WTC11 (cell line): Measurements from ENCODE around the gene SLAMF1. TPM values are rescaled to one million over a fixed set of nuclear protein-coding genes. Genes with fewer than 3 reads are reported as not detected.
A peak's percentile ranks its signal among the peaks of the same experiment; 100 is the strongest.

Experiments
- ATAC-seq: fragments of 200-7000 bp; cut with Tn5 transposase; 2 replicates; pipeline ENCODE4 v1.10.0; 2021; ENCODE audit warnings: mild to moderate bottlenecking, moderate library complexity
- CTCF ChIA-PET: fragments of 300-600 bp; sonication (Branson Sonifier 250); formaldehyde crosslinking; loops from one replicate; lab custom pipeline; 2021; ENCODE audit warnings: antibody characterized with exemption; lab: Charles Lee
- POLR2A ChIA-PET: fragments of 350-600 bp; sonication (Branson Sonifier 250); formaldehyde crosslinking; loops from one replicate; lab custom pipeline; 2021; ENCODE audit warnings: antibody characterized with exemption; lab: Charles Lee
- DNase-seq: peaks from one replicate; pipeline ENCODE4 v3.0.0; 2021; ENCODE audit warnings: low spot score
- H3K27ac Mint-ChIP-seq: 2 replicates; pipeline ENCODE4 v1.8.0; 2021; ENCODE audit warnings: mixed read lengths
- H3K27me3 Mint-ChIP-seq: 2 replicates; pipeline ENCODE4 v1.8.0; 2021; ENCODE audit warnings: low read depth, mild to moderate bottlenecking, moderate library complexity, mixed read lengths
- H3K36me3 Mint-ChIP-seq: 2 replicates; pipeline ENCODE4 v1.8.0; 2021; ENCODE audit warnings: mixed read lengths
- H3K4me1 Mint-ChIP-seq: 2 replicates; pipeline ENCODE4 v1.8.0; 2022; ENCODE audit warnings: mixed read lengths
- H3K4me3 Mint-ChIP-seq: 2 replicates; pipeline ENCODE4 v1.8.0; 2021; ENCODE audit warnings: mild to moderate bottlenecking, moderate library complexity, mixed read lengths
- H3K9me3 Mint-ChIP-seq: 2 replicates; pipeline ENCODE4 v1.8.0; 2021; ENCODE audit warnings: mixed read lengths
- CREM ChIP-seq: sonication (generic); formaldehyde crosslinking; IDR thresholded peaks from 2 replicates; pipeline ENCODE4 v1.8.1; 2022; ENCODE audit warnings: mild to moderate bottlenecking, missing genetic modification reagents, moderate library complexity
- CTCF ChIP-seq: fragments of 200-600 bp; IDR thresholded peaks from 2 replicates; pipeline ENCODE4 v1.8.0; 2022; ENCODE audit warnings: antibody characterized with exemption
- E2F1 ChIP-seq: sonication (generic); formaldehyde crosslinking; IDR thresholded peaks from 2 replicates; pipeline ENCODE4 v1.8.0; 2022; ENCODE audit warnings: mild to moderate bottlenecking, missing genetic modification reagents
- ESRRA ChIP-seq: sonication (generic); formaldehyde crosslinking; IDR thresholded peaks from 2 replicates; pipeline ENCODE4 v1.8.1; 2022; ENCODE audit warnings: mild to moderate bottlenecking, missing genetic modification reagents, borderline replicate concordance
- GABPB1 ChIP-seq: sonication (generic); formaldehyde crosslinking; IDR thresholded peaks from 2 replicates; pipeline ENCODE4 v1.8.1; 2023; ENCODE audit warnings: mild to moderate bottlenecking, missing genetic modification reagents
- JAZF1 ChIP-seq: fragments of 250-450 bp; sonication (Bioruptor Pico); IDR thresholded peaks from 2 replicates; pipeline ENCODE4 v1.9.0; 2021; ENCODE audit warnings: moderate library complexity, mild to moderate bottlenecking, inconsistent platforms
- NFATC4 ChIP-seq: fragments of 250-450 bp; sonication (Bioruptor Pico); IDR thresholded peaks from 2 replicates; pipeline ENCODE4 v1.9.0; 2021; ENCODE audit warnings: mild to moderate bottlenecking
- NR1H2 ChIP-seq: sonication (generic); formaldehyde crosslinking; IDR thresholded peaks from 2 replicates; pipeline ENCODE4 v1.9.0; 2021; ENCODE audit warnings: mild to moderate bottlenecking, moderate library complexity, missing genetic modification reagents
- RELA ChIP-seq: sonication (generic); formaldehyde crosslinking; IDR thresholded peaks from 2 replicates; pipeline ENCODE4 v1.8.1; 2022; ENCODE audit warnings: missing genetic modification reagents, mild to moderate bottlenecking, borderline replicate concordance
- RORB ChIP-seq: fragments of 250-450 bp; sonication (Bioruptor Pico); IDR thresholded peaks from 2 replicates; pipeline ENCODE4 v1.9.0; 2021; ENCODE audit warnings: mild to moderate bottlenecking
- SMAD4 ChIP-seq: sonication (generic); formaldehyde crosslinking; IDR thresholded peaks from 2 replicates; pipeline ENCODE4 v1.8.0; 2022; ENCODE audit warnings: mild to moderate bottlenecking, missing genetic modification reagents
- TEAD1 ChIP-seq: sonication (generic); formaldehyde crosslinking; IDR thresholded peaks from 2 replicates; pipeline ENCODE4 v1.8.0; 2022; ENCODE audit warnings: mild to moderate bottlenecking, missing genetic modification reagents
- TEAD4 ChIP-seq: sonication (generic); formaldehyde crosslinking; IDR thresholded peaks from 2 replicates; pipeline ENCODE4 v1.8.0; 2022; ENCODE audit warnings: mild to moderate bottlenecking, missing genetic modification reagents
- TP53 ChIP-seq: sonication (generic); formaldehyde crosslinking; IDR thresholded peaks from 2 replicates; pipeline ENCODE4 v1.8.1; 2023; ENCODE audit warnings: mild to moderate bottlenecking, missing genetic modification reagents
- ZMAT4 ChIP-seq: fragments of 250-450 bp; sonication (Bioruptor Pico); IDR thresholded peaks from 2 replicates; pipeline ENCODE4 v1.9.0; 2021; ENCODE audit warnings: mild to moderate bottlenecking
- ZNF219 ChIP-seq: sonication (generic); formaldehyde crosslinking; IDR thresholded peaks from 2 replicates; pipeline ENCODE4 v1.8.0; 2023; ENCODE audit warnings: missing genetic modification reagents, mild to moderate bottlenecking, borderline replicate concordance
- ZNF263 ChIP-seq: sonication (generic); formaldehyde crosslinking; IDR thresholded peaks from 2 replicates; pipeline ENCODE4 v1.8.1; 2022; ENCODE audit warnings: low read depth, mild to moderate bottlenecking, moderate library complexity, missing genetic modification reagents
- ZNF512 ChIP-seq: sonication (generic); formaldehyde crosslinking; IDR thresholded peaks from 2 replicates; pipeline ENCODE4 v1.8.1; 2022; ENCODE audit warnings: missing genetic modification reagents, borderline replicate concordance
- ZNF671 ChIP-seq: fragments of 250-450 bp; sonication (Bioruptor Pico); IDR thresholded peaks from 2 replicates; pipeline ENCODE4 v1.8.0; 2021; ENCODE audit warnings: mild to moderate bottlenecking
- total RNA-seq: library from RNA; stranded (reverse); gene quantifications from 3 replicates; pipeline ENCODE4 v1.2.3, GENCODE V29; 2021
- TF ChIP-seq, protein P1 (sequence below): fragments of 250-450 bp; sonication (Bioruptor Pico); IDR thresholded peaks from 2 replicates; pipeline ENCODE4 v2.1.2; 2022; ENCODE audit warnings: mild to moderate bottlenecking, moderate library complexity
- TF ChIP-seq, protein P2 (sequence below): sonication (generic); formaldehyde crosslinking; IDR thresholded peaks from 2 replicates; pipeline ENCODE4 v1.8.0; 2022; ENCODE audit warnings: mild to moderate bottlenecking, missing genetic modification reagents

The SLAMF1 gene
- total RNA-seq, 1 experiment from 2014 or later: 0.15 TPM

DNA sequence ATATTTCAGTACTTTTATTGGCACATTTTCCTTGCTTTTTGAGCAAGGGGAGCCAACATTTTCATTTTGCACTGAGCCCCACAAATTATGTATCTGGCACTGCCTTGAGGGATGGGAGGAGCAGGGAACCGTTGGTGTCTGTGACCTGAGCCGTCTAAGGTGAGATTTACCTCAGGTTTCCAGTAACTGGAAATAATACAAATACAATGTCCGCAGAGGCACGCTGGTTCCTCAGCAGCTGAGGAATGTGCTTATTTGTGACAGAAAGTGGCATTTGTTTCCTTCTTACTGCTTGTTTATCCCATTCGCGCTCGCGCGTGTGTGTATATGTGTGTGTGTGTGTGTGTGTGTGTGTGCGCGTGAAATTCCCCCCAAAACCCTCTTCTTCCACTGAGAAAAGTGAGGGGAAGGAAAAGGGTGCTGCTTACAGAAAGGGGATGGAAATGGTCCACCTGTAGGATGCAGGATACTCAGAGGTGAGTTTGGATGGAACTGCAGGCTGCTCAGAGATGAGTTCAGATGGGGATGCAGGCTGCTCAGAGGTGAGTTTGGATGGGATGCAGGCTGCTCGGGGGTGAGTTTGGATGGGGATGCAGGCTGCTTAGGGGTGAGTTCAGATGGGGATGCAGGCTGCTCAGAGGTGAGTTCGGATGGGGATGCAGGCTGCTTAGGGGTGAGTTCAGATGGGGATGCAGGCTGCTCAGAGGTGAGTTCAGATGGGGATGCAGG, 30.2 kb upstream of the SLAMF1 start:
- TF ChIP-seq, protein P1, sequence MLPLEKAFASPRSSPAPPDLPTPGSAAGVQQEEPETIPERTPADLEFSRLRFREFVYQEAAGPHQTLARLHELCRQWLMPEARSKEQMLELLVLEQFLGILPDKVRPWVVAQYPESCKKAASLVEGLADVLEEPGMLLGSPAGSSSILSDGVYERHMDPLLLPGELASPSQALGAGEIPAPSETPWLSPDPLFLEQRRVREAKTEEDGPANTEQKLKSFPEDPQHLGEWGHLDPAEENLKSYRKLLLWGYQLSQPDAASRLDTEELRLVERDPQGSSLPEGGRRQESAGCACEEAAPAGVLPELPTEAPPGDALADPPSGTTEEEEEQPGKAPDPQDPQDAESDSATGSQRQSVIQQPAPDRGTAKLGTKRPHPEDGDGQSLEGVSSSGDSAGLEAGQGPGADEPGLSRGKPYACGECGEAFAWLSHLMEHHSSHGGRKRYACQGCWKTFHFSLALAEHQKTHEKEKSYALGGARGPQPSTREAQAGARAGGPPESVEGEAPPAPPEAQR: no peak
- TF ChIP-seq SMAD4 (no peak), ZNF512 (CRISPR knock-in tag) (no peak), ZNF671 (CRISPR knock-in tag) (no peak), TEAD4 (no peak), RORB (CRISPR knock-in tag) (no peak), TEAD1 (no peak), NFATC4 (CRISPR knock-in tag) (no peak), GABPB1 (no peak), RELA (CRISPR knock-in tag) (no peak), ESRRA (CRISPR knock-in tag) (no peak), ZNF263 (CRISPR knock-in tag) (no peak), TP53 (CRISPR knock-in tag) (no peak), JAZF1 (CRISPR knock-in tag) (no peak), NR1H2 (CRISPR knock-in tag) (no peak), E2F1 (CRISPR knock-in tag) (no peak)
- TF ChIP-seq, protein P2, sequence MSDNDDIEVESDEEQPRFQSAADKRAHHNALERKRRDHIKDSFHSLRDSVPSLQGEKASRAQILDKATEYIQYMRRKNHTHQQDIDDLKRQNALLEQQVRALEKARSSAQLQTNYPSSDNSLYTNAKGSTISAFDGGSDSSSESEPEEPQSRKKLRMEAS (CRISPR knock-in tag): no peak
- TF ChIP-seq, all 79 proteins: peak for 0
- H3K27me3 Mint-ChIP-seq: no peaks in the 10 kb centered on the region; the same call in 1 of the 2 replicates
- no peak overlapping the region; the same call in 1 of the 2 replicates for H3K27ac Mint-ChIP-seq
- DNase-seq (no peak), ATAC-seq (no peak)
- H3K4me3 Mint-ChIP-seq: no peak overlapping the region
- no peaks in the 10 kb centered on the region for H3K9me3 Mint-ChIP-seq
- POLR2A ChIA-PET: no interaction called here
- peaks cover 14% of the 10 kb centered on the region for H3K4me1 Mint-ChIP-seq
- CTCF ChIA-PET: interaction anchor here (2.3 kb wide), 1 partner anchor 58 kb away, joined by 12 read pairs; no protein-coding TSS in a partner anchor
- H3K36me3 Mint-ChIP-seq: peaks cover 15% of the 10 kb centered on the region

DNA sequence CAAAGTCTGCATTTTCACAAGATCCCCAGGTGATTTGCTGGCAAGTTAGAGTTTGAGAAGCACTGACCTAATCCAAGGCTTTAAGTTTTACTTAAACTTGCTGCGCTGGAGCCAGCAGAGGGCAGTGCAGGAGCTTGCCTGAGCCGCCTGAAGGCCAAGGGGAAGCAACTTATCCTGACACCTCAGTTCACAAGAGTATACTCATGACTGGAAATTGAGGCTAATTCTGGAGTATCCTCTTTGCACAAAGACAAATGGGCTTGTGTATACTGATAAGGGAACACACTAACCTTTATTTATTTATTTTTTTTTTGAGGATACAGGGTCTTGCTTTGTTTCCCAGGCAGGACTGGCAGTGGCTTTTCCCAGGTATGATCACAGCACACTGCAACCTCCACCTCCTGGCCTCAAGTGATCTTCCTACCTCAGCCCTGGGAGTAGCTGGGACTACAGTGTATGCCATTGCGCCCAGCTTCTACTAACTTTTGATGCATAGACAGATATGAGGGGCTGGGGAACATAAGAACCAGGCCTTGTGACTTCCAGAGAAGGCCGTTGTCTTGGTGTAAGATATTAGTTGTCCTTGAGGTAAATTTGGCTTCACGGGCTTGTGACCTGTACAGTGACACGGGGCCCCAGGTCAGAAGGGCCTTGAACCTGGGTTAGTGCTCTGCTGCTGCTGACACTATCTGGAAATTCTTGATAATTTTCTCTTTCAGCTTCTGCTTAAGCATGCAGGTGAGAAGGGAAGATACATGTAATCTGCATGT, 29.0 kb upstream of the SLAMF1 start:
- H3K27ac Mint-ChIP-seq: no peak overlapping the region; the same call in 1 of the 2 replicates
- H3K4me3 Mint-ChIP-seq: no peak overlapping the region
- ChIA-PET POLR2A (no interaction called here), CTCF (interaction anchor here (0.6 to 5.4 kb wide), 27 partner anchors 9 to 322 kb away, joined by 3 to 53 read pairs (median 4); partner anchors contain the start of genes ITLN1, ITLN2 and SLAMF1)
- TF ChIP-seq SMAD4 (no peak), CTCF (no peak), ZMAT4 (CRISPR knock-in tag) (no peak), CREM (CRISPR knock-in tag) (no peak), ZNF219 (CRISPR knock-in tag) (no peak)
- TF ChIP-seq, protein P2 (CRISPR knock-in tag): 0 out of 2 replicates have a peak, but pooled peaks have one; percentile 36
- peaks cover 10% of the 10 kb centered on the region for H3K4me1 Mint-ChIP-seq
- peaks cover 4% of the 10 kb centered on the region; the same call in 1 of the 2 replicates for H3K9me3 Mint-ChIP-seq
- DNase-seq (peak; percentile 75), ATAC-seq (peak; percentile 76)
- H3K27me3 Mint-ChIP-seq: no peaks in the 10 kb centered on the region; the same call in 1 of the 2 replicates
- H3K36me3 Mint-ChIP-seq: peaks cover 19% of the 10 kb centered on the region
